Fibroblast of the aortic adventitia (primary cell): ENCODE results near the gene SLC16A1. TPM values are rescaled to one million over a fixed set of nuclear protein-coding genes. Genes with fewer than 3 reads are reported as not detected.
A peak's percentile ranks its signal among the peaks of the same experiment; 100 is the strongest.

Experiments used
- DNase-seq: peaks from one replicate; pipeline ENCODE4 v3.0.0-alpha.2; 2010; ENCODE audit warnings: low read depth
- H3K4me3 ChIP-seq: 2 replicates; pipeline ENCODE4 v1.5.1; 2011; ENCODE audit warnings: low read depth, mild to moderate bottlenecking, control low read depth, low read length, moderate library complexity
- CTCF ChIP-seq: IDR thresholded peaks from 2 replicates; pipeline ENCODE4 v1.5.1; 2011; ENCODE audit warnings: mild to moderate bottlenecking, low read length, control low read depth, inconsistent platforms; ENCODE audit not compliant: insufficient read depth
- total RNA-seq: library from RNA; depleted of rRNA; stranded (reverse); fragments of >200 nt; gene quantifications from 2 replicates; pipeline ENCODE4 v1.2.3, GENCODE V29; 2012; ENCODE audit warnings: low replicate concordance

The SLC16A1 gene
- total RNA-seq, 1 donor = 71.9 TPM

- no peak for DNase-seq
- no peak overlapping the region for H3K4me3 ChIP-seq
- no peak for TF ChIP-seq CTCF
Observed at GRCh38 chr1:112927462-112927990, 28.5 kb downstream of the SLC16A1 start.

GRCh38 chr1:112926858-112927257 lies 29.1 kb downstream of the SLC16A1 start:
- H3K4me3 ChIP-seq = no peak overlapping the region
- DNase-seq = no peak
- TF ChIP-seq CTCF = no peak

GRCh38 chr1:112925015-112925414 lies 31.0 kb downstream of the SLC16A1 start:
- TF ChIP-seq CTCF = peak; percentile 21
- no peak overlapping the region for H3K4me3 ChIP-seq
- no peak for DNase-seq

- DNase-seq = no peak
- TF ChIP-seq CTCF = no peak
- H3K4me3 ChIP-seq = no peak overlapping the region
Observed at GRCh38 chr1:112923959-112924349, 32.0 kb downstream of the SLC16A1 start.

GRCh38 chr1:112923234-112923958 lies 32.6 kb downstream of the SLC16A1 start:
- DNase-seq = no peak
- no peak for TF ChIP-seq CTCF
- H3K4me3 ChIP-seq = no peak overlapping the region

- DNase-seq = no peak
- H3K4me3 ChIP-seq = no peak overlapping the region
- TF ChIP-seq CTCF = no peak
Observed at GRCh38 chr1:112911506-112912220, 44.3 kb downstream of the SLC16A1 start.
